Activated naive CD4-positive, alpha-beta T cell treated with anti-CD3 and anti-CD28 coated beads, Interleukin-2, amount 10 ng/mL, durations not matched to agents 7 days and 5 days (primary cell): ENCODE results near the gene PRTFDC1.
"Not testable (repeated sequence)": the region's sequence is repeated elsewhere in the genome, so short reads cannot be mapped to it uniquely, and the experiment has no call there.

ENCODE experiments used
- CTCF ChIA-PET: fragments of 350-600 bp; sonication (Branson Sonifier 250); formaldehyde crosslinking; loops from one replicate; lab custom pipeline; 2021; ENCODE audit warnings: antibody characterized with exemption; lab: Charles Lee
- DNase-seq: peaks from one replicate; pipeline ENCODE4 v3.0.0-alpha.2; 2020
- H3K27ac Mint-ChIP-seq: one replicate; pipeline ENCODE4 v1.8.0; 2021; ENCODE audit warnings: mild to moderate bottlenecking, moderate library complexity, mixed read lengths
- H3K27me3 Mint-ChIP-seq: one replicate; pipeline ENCODE4 v1.8.0; 2021; ENCODE audit warnings: mild to moderate bottlenecking, mixed read lengths
- H3K36me3 Mint-ChIP-seq: one replicate; pipeline ENCODE4 v1.8.0; 2021; ENCODE audit warnings: mixed read lengths
- H3K4me1 Mint-ChIP-seq: one replicate; pipeline ENCODE4 v1.8.0; 2021; ENCODE audit warnings: mixed read lengths
- H3K4me3 Mint-ChIP-seq: one replicate; pipeline ENCODE4 v1.8.0; 2021; ENCODE audit warnings: mild to moderate bottlenecking, moderate library complexity, mixed read lengths
- H3K9me3 Mint-ChIP-seq: one replicate; pipeline ENCODE4 v1.8.0; 2021; ENCODE audit warnings: mixed read lengths

PRTFDC1 gene

GRCh38 chr10:24979685-24980084 lies 27.3 kb upstream of the PRTFDC1 start:
- no peak overlapping the region for H3K27ac Mint-ChIP-seq
- H3K9me3 Mint-ChIP-seq: no peaks in the 10 kb centered on the region
- H3K4me3 Mint-ChIP-seq: no peak overlapping the region
- CTCF ChIA-PET: no interaction called here
- peaks cover 16% of the 10 kb centered on the region for H3K27me3 Mint-ChIP-seq
- no peaks in the 10 kb centered on the region for H3K36me3 Mint-ChIP-seq
- no peak for DNase-seq
- peaks cover 16% of the 10 kb centered on the region for H3K4me1 Mint-ChIP-seq

GRCh38 chr10:24974976-24975375 lies 22.6 kb upstream of the PRTFDC1 start:
- Mint-ChIP-seq H3K27ac (no peak overlapping the region), H3K27me3 (peaks cover 13% of the 10 kb centered on the region), H3K4me3 (no peak overlapping the region), H3K36me3 (no peaks in the 10 kb centered on the region), H3K4me1 (peaks cover 3% of the 10 kb centered on the region), H3K9me3 (no peaks in the 10 kb centered on the region)
- DNase-seq: no peak
- CTCF ChIA-PET: no interaction called here

- H3K4me1 Mint-ChIP-seq: peaks cover 5% of the 10 kb centered on the region
- H3K27ac Mint-ChIP-seq: no peak overlapping the region
- no peak overlapping the region for H3K4me3 Mint-ChIP-seq
- no peak for DNase-seq
- CTCF ChIA-PET: no interaction called here
- H3K27me3 Mint-ChIP-seq: peaks cover 5% of the 10 kb centered on the region
- H3K36me3 Mint-ChIP-seq: no peaks in the 10 kb centered on the region
- H3K9me3 Mint-ChIP-seq: no peaks in the 10 kb centered on the region
These were observed 20.8 kb upstream of the PRTFDC1 start for GRCh38 chr10:24973163-24973562.

GRCh38 chr10:24971374-24971773 lies 19.0 kb upstream of the PRTFDC1 start:
- Mint-ChIP-seq H3K36me3 (no peaks in the 10 kb centered on the region), H3K4me1 (peaks cover 5% of the 10 kb centered on the region), H3K27ac (no peak overlapping the region), H3K9me3 (no peaks in the 10 kb centered on the region), H3K4me3 (no peak overlapping the region), H3K27me3 (peaks cover 2% of the 10 kb centered on the region)
- DNase-seq: no peak
- CTCF ChIA-PET: no interaction called here

- CTCF ChIA-PET: interaction anchor here (1.0 kb wide), 1 partner anchor 352 kb away, joined by 3 read pairs; no protein-coding TSS in a partner anchor
These were observed 17.5 kb upstream of the PRTFDC1 start for GRCh38 chr10:24969841-24970281.

GRCh38 chr10:24968951-24969350 lies 16.5 kb upstream of the PRTFDC1 start:
- H3K9me3 Mint-ChIP-seq, DNase-seq, H3K4me3 Mint-ChIP-seq, H3K27me3 Mint-ChIP-seq, H3K4me1 Mint-ChIP-seq, H3K36me3 Mint-ChIP-seq, H3K27ac Mint-ChIP-seq: not testable (repeated sequence)
- CTCF ChIA-PET: interaction anchor here (1.0 kb wide), 1 partner anchor 351 kb away, joined by 3 read pairs; no protein-coding TSS in a partner anchor

More at GRCh38 chr10:24969841-24970281, 17.5 kb upstream of the PRTFDC1 start:
- H3K36me3 Mint-ChIP-seq: no peaks in the 10 kb centered on the region
- H3K9me3 Mint-ChIP-seq: no peaks in the 10 kb centered on the region
- H3K4me3 Mint-ChIP-seq: no peak overlapping the region
- peaks cover 5% of the 10 kb centered on the region for H3K4me1 Mint-ChIP-seq
- H3K27ac Mint-ChIP-seq: no peak overlapping the region
- peaks cover 4% of the 10 kb centered on the region for H3K27me3 Mint-ChIP-seq
- no peak for DNase-seq

- no peak overlapping the region for H3K4me3 Mint-ChIP-seq
- H3K4me1 Mint-ChIP-seq: peaks cover 5% of the 10 kb centered on the region
- H3K27ac Mint-ChIP-seq: no peak overlapping the region
- CTCF ChIA-PET: no interaction called here
- no peak for DNase-seq
- no peaks in the 10 kb centered on the region for H3K36me3 Mint-ChIP-seq
- H3K27me3 Mint-ChIP-seq: peaks cover 4% of the 10 kb centered on the region
- H3K9me3 Mint-ChIP-seq: no peaks in the 10 kb centered on the region
These were observed 15.9 kb upstream of the PRTFDC1 start for GRCh38 chr10:24968349-24968748.

- Mint-ChIP-seq H3K4me3 (no peak overlapping the region), H3K4me1 (peaks cover 5% of the 10 kb centered on the region), H3K27ac (no peak overlapping the region), H3K36me3 (no peaks in the 10 kb centered on the region), H3K27me3 (peaks cover 4% of the 10 kb centered on the region), H3K9me3 (no peaks in the 10 kb centered on the region)
- DNase-seq: no peak
- CTCF ChIA-PET: no interaction called here
These were observed 14.6 kb upstream of the PRTFDC1 start for GRCh38 chr10:24966962-24967481.

- CTCF ChIA-PET: no interaction called here
- Mint-ChIP-seq H3K27ac (no peak overlapping the region), H3K4me3 (no peak overlapping the region), H3K9me3 (no peaks in the 10 kb centered on the region), H3K4me1 (peaks cover 2% of the 10 kb centered on the region), H3K27me3 (peaks cover 4% of the 10 kb centered on the region), H3K36me3 (no peaks in the 10 kb centered on the region)
- no peak for DNase-seq
These were observed 12.6 kb upstream of the PRTFDC1 start for GRCh38 chr10:24965051-24965450.

GRCh38 chr10:24963521-24964041 lies 11.2 kb upstream of the PRTFDC1 start:
- no peaks in the 10 kb centered on the region for H3K36me3 Mint-ChIP-seq
- no peaks in the 10 kb centered on the region for H3K9me3 Mint-ChIP-seq
- H3K27me3 Mint-ChIP-seq: peaks cover 4% of the 10 kb centered on the region
- CTCF ChIA-PET: no interaction called here
- H3K4me3 Mint-ChIP-seq: no peak overlapping the region
- H3K4me1 Mint-ChIP-seq: no peaks in the 10 kb centered on the region
- H3K27ac Mint-ChIP-seq: no peak overlapping the region
- DNase-seq: no peak

- Mint-ChIP-seq H3K27ac (no peak overlapping the region), H3K27me3 (peaks cover 4% of the 10 kb centered on the region), H3K36me3 (no peaks in the 10 kb centered on the region), H3K4me1 (no peaks in the 10 kb centered on the region), H3K9me3 (no peaks in the 10 kb centered on the region), H3K4me3 (no peak overlapping the region)
- CTCF ChIA-PET: no interaction called here
- no peak for DNase-seq
These were observed 10.6 kb upstream of the PRTFDC1 start for GRCh38 chr10:24962995-24963394.

- Mint-ChIP-seq H3K4me3 (no peak overlapping the region), H3K9me3 (no peaks in the 10 kb centered on the region), H3K36me3 (no peaks in the 10 kb centered on the region), H3K4me1 (no peaks in the 10 kb centered on the region), H3K27me3 (peaks cover 4% of the 10 kb centered on the region), H3K27ac (no peak overlapping the region)
- CTCF ChIA-PET: no interaction called here
- no peak for DNase-seq
These were observed 9.2 kb upstream of the PRTFDC1 start for GRCh38 chr10:24961582-24961981.

- CTCF ChIA-PET: no interaction called here
- Mint-ChIP-seq H3K27me3 (no peaks in the 10 kb centered on the region), H3K4me3 (no peak overlapping the region), H3K27ac (no peak overlapping the region), H3K36me3 (no peaks in the 10 kb centered on the region), H3K4me1 (no peaks in the 10 kb centered on the region), H3K9me3 (no peaks in the 10 kb centered on the region)
- DNase-seq: no peak
These were observed 7.0 kb upstream of the PRTFDC1 start for GRCh38 chr10:24959382-24959730.

- Mint-ChIP-seq H3K27ac (no peak overlapping the region), H3K27me3 (no peaks in the 10 kb centered on the region), H3K4me1 (peaks cover under 1% of the 10 kb centered on the region), H3K9me3 (no peaks in the 10 kb centered on the region), H3K4me3 (no peak overlapping the region), H3K36me3 (no peaks in the 10 kb centered on the region)
- DNase-seq: no peak
- CTCF ChIA-PET: no interaction called here
These were observed 6.4 kb upstream of the PRTFDC1 start for GRCh38 chr10:24958721-24959381.

- H3K4me1 Mint-ChIP-seq: peaks cover 7% of the 10 kb centered on the region
- H3K36me3 Mint-ChIP-seq: no peaks in the 10 kb centered on the region
- CTCF ChIA-PET: no interaction called here
- no peak for DNase-seq
- H3K4me3 Mint-ChIP-seq: no peak overlapping the region
- no peaks in the 10 kb centered on the region for H3K9me3 Mint-ChIP-seq
- H3K27ac Mint-ChIP-seq: no peak overlapping the region
- H3K27me3 Mint-ChIP-seq: no peaks in the 10 kb centered on the region
These were observed 5.8 kb upstream of the PRTFDC1 start for GRCh38 chr10:24958091-24958720.
